MM.1S (cell line): ENCODE results near the gene SPTBN1.
A peak's percentile ranks its signal among the peaks of the same experiment; 100 is the strongest.

Source experiments
- CTCF ChIP-seq: fragments of 300-600 bp; sonication (generic); IDR thresholded peaks from 2 replicates; pipeline ENCODE4 v1.5.1; 2016; ENCODE audit warnings: antibody characterized with exemption, low read length, mixed read lengths
- EZH2 ChIP-seq: fragments of 300-600 bp; sonication (generic); optimal IDR thresholded peaks from 2 replicates; pipeline ENCODE3; 2017; ENCODE audit warnings: low read depth, mild to moderate bottlenecking, antibody characterized with exemption, low read length, mixed read lengths
- EZH2phosphoT487 ChIP-seq: fragments of 300-600 bp; sonication (generic); IDR thresholded peaks from 2 replicates; pipeline ENCODE4 v1.6.1; 2018; ENCODE audit warnings: antibody characterized with exemption, low read length

- no peak for TF ChIP-seq EZH2
- peak; percentile 4; the same call in 1 of the 2 replicates for TF ChIP-seq CTCF
- no peak for TF ChIP-seq EZH2phosphoT487
Measured at GRCh38 chr2:54497763-54498680, 41.9 kb downstream of the SPTBN1 start.
